PC-3 (cell line): ENCODE data around the gene DLGAP4. TPM values are rescaled to one million over a fixed set of nuclear protein-coding genes. Genes with fewer than 3 reads are reported as not detected.

ENCODE experiments used
- ATAC-seq: fragments of 200-7000 bp; cut with Tn5 transposase; 2 replicates; pipeline ENCODE4 v1.9.1; 2020; ENCODE audit warnings: mild to moderate bottlenecking, moderate library complexity
- BruUV-seq: library from RNA; stranded (reverse); fragments of 400-500 nt; replicated peaks from 2 replicates; lab custom pipeline; 2021; lab: Mats Ljungman, UMichigan
- CTCF ChIA-PET: fragments of 300-600 bp; sonication (Branson Sonifier 250); formaldehyde crosslinking; loops from one replicate; lab custom pipeline; 2022; ENCODE audit warnings: antibody characterized with exemption; lab: Charles Lee
- POLR2A ChIA-PET: fragments of 300-600 bp; sonication (Branson Sonifier 250); formaldehyde crosslinking; loops from one replicate; lab custom pipeline; 2022; ENCODE audit warnings: antibody characterized with exemption; ENCODE audit not compliant: unreplicated experiment; lab: Charles Lee
- DNase-seq: peaks from one replicate; pipeline ENCODE4 v3.0.0-alpha.2; 2015
- H2AFZ ChIP-seq: fragments of 300-600 bp; sonication (generic); 2 replicates; pipeline ENCODE4 v1.6.0; 2016; ENCODE audit warnings: antibody characterized with exemption, low read length
- H3F3A ChIP-seq: fragments of 300-600 bp; sonication (generic); one replicate; pipeline ENCODE4 v1.6.0; 2017; ENCODE audit warnings: antibody characterized with exemption, low read length, control low read depth, mild to moderate bottlenecking; ENCODE audit not compliant: unreplicated experiment
- H3K27ac ChIP-seq: fragments of 300-600 bp; sonication (generic); 2 replicates; pipeline ENCODE4 v1.5.1; 2016; ENCODE audit warnings: mild to moderate bottlenecking, low read length
- H3K27me3 ChIP-seq: fragments of 300-600 bp; sonication (generic); 2 replicates; pipeline ENCODE4 v1.6.1; 2016; ENCODE audit warnings: low read length, mixed read lengths
- H3K36me3 ChIP-seq: fragments of 300-600 bp; sonication (generic); 2 replicates; pipeline ENCODE4 v1.6.1; 2016; ENCODE audit warnings: low read depth, mixed run types, low read length, mixed read lengths
- H3K4me1 ChIP-seq: fragments of 300-600 bp; sonication (generic); 2 replicates; pipeline ENCODE4 v1.5.1; 2016; ENCODE audit warnings: low read length; ENCODE audit not compliant: insufficient read depth
- H3K4me2 ChIP-seq: fragments of 300-600 bp; sonication (generic); 2 replicates; pipeline ENCODE4 v1.6.0; 2016; ENCODE audit warnings: low read length
- H3K4me3 ChIP-seq: fragments of 300-600 bp; sonication (generic); 2 replicates; pipeline ENCODE4 v1.5.1; 2016; ENCODE audit warnings: mild to moderate bottlenecking, low read length, mixed read lengths
- H3K79me2 ChIP-seq: fragments of 300-600 bp; sonication (generic); 2 replicates; pipeline ENCODE4 v1.6.1; 2017; ENCODE audit warnings: low read length, mixed read lengths
- H3K9ac ChIP-seq: fragments of 300-600 bp; sonication (generic); 2 replicates; pipeline ENCODE4 v1.6.0; 2016; ENCODE audit warnings: mild to moderate bottlenecking, low read length
- H3K9me2 ChIP-seq: fragments of 300-600 bp; sonication (generic); replicated peaks from 2 replicates; pipeline ENCODE4 v1.6.1; 2016; ENCODE audit warnings: mixed run types, low read length, mixed read lengths
- H3K9me3 ChIP-seq: fragments of 300-600 bp; sonication (generic); 2 replicates; pipeline ENCODE4 v1.6.1; 2016; ENCODE audit warnings: low read length, mixed read lengths
- H4K20me1 ChIP-seq: fragments of 300-600 bp; sonication (generic); 2 replicates; pipeline ENCODE4 v1.6.1; 2016; ENCODE audit warnings: low read length, mixed read lengths
- EZH2 ChIP-seq: fragments of 300-600 bp; sonication (generic); IDR thresholded peaks from one replicate; pipeline ENCODE4 v1.6.1; 2017; ENCODE audit warnings: antibody characterized with exemption, mild to moderate bottlenecking, low read length; ENCODE audit not compliant: unreplicated experiment
- EZH2phosphoT487 ChIP-seq: fragments of 300-600 bp; sonication (generic); IDR thresholded peaks from 2 replicates; pipeline ENCODE4 v1.6.1; 2018; ENCODE audit warnings: mild to moderate bottlenecking, antibody characterized with exemption, low read length, borderline replicate concordance
- intact Hi-C: fragments of 100-400 bp; cut with micrococcal nuclease; formaldehyde crosslinking; loops from 2 replicates; pipeline ENCODE4 v1.9.0; 2023
- total RNA-seq: library from RNA; depleted of rRNA; stranded (reverse); fragments of >200 nt; gene quantifications from 2 replicates; pipeline ENCODE4 v1.2.3, GENCODE V29; 2014
- TF ChIP-seq, protein P1 (sequence below): fragments of 300-600 bp; sonication (generic); conservative IDR thresholded peaks from 2 replicates; pipeline ENCODE4 v1.5.1; 2017; ENCODE audit warnings: antibody characterized with exemption, low read depth, mild to moderate bottlenecking, low read length

The DLGAP4 gene
- total RNA-seq, 1 experiment from 2014 or later, result 21.0 TPM

DNA sequence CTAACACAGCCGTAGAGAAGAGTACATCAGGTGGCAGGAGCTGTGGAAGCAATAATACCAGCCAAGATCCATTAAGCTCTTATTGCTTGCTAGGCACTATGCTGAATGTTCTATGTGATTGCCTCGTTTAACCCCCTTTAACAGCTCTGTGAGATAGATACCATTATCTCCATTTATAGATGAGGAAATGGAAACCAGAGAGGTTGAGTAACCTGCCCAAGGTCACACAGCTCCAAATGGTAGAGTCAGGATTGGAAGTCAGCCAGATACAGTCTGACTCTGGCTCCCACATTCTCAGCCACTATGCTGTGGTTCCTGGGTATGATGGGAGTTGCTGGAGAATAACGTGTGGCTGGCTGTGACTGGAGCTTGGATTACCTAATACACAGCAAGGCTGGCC is 92.4 kb downstream of the DLGAP4 start:
- intact Hi-C loops, result no loop called here
- no peaks in the 10 kb centered on the region for H3K4me1 ChIP-seq
- H3K4me3 ChIP-seq, result no peak overlapping the region
- no peak overlapping the region for H3K27ac ChIP-seq
- no peaks in the 10 kb centered on the region for H3F3A ChIP-seq
- TF ChIP-seq EZH2, result no peak
- no peak for TF ChIP-seq EZH2phosphoT487
- TF ChIP-seq, protein P1, sequence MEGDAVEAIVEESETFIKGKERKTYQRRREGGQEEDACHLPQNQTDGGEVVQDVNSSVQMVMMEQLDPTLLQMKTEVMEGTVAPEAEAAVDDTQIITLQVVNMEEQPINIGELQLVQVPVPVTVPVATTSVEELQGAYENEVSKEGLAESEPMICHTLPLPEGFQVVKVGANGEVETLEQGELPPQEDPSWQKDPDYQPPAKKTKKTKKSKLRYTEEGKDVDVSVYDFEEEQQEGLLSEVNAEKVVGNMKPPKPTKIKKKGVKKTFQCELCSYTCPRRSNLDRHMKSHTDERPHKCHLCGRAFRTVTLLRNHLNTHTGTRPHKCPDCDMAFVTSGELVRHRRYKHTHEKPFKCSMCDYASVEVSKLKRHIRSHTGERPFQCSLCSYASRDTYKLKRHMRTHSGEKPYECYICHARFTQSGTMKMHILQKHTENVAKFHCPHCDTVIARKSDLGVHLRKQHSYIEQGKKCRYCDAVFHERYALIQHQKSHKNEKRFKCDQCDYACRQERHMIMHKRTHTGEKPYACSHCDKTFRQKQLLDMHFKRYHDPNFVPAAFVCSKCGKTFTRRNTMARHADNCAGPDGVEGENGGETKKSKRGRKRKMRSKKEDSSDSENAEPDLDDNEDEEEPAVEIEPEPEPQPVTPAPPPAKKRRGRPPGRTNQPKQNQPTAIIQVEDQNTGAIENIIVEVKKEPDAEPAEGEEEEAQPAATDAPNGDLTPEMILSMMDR, result no peak
- no peaks in the 10 kb centered on the region for H4K20me1 ChIP-seq
- DNase-seq (no peak), ATAC-seq (no peak)
- H3K9me3 ChIP-seq, result no peaks in the 10 kb centered on the region
- H3K36me3 ChIP-seq, result no peaks in the 10 kb centered on the region
- no peaks in the 10 kb centered on the region for H3K9me2 ChIP-seq
- no peak overlapping the region for H3K9ac ChIP-seq
- no peak overlapping the region for H3K4me2 ChIP-seq
- H3K79me2 ChIP-seq, result no peaks in the 10 kb centered on the region
- CTCF ChIA-PET, result interaction anchor here (1.0 kb wide), 1 partner anchor 184 kb away, joined by 4 read pairs; no protein-coding TSS in a partner anchor
- POLR2A ChIA-PET, result no interaction called here
- no peak overlapping the region for H2AFZ ChIP-seq
- no TSS peak for BruUV-seq
- peaks cover 29% of the 10 kb centered on the region for H3K27me3 ChIP-seq

DNA sequence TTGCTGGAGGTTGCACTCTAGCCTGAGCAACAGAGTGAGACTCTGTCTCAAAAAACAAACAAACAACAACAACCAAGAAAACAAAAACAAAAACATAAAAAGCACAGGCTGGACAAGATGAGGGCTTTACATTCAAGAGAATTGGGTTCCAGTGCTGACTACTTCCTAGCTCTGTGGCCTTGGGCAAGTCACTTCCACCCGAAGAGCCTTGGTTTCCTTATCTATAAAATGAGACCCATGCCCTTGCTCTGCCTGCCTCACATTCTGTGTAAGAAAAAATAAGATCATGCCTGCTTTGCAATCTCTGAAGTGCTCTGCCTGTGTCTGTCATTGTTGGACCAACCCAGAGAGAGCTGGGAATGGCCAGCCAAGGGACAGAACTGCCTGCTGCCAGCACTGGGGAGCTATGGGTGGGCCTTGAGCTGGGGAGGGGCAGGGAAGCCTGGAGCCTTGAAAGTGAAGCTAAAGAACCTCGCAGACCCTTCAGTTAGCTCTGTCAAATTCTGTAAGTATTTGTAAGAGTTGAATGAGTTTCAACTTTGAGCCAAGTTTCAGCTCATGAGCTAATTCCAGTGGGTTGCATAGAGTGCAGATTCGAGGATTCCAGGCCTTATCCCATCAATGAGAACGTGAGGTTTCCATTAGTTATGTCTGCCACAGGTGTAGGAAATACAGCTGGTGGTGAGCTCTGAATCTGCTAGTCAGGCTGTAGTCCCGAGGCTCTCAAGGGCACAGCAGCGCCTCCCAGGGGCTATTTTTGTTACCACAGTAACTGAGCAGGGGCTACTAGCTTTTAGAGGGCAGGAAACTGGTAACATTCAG is 93.2 kb downstream of the DLGAP4 start:
- ChIA-PET CTCF (interaction anchor here (0.6 to 1.1 kb wide), 4 partner anchors 82 to 197 kb away, joined by 3 to 5 read pairs (median 4); no protein-coding TSS in a partner anchor), POLR2A (no interaction called here)
- TF ChIP-seq EZH2phosphoT487, result no peak
- TF ChIP-seq, protein P1, result peak; percentile 77
- no peak overlapping the region for H3K27ac ChIP-seq
- H3K4me1 ChIP-seq, result no peaks in the 10 kb centered on the region
- no peak overlapping the region for H3K4me3 ChIP-seq
- H4K20me1 ChIP-seq, result no peaks in the 10 kb centered on the region
- H3K36me3 ChIP-seq, result no peaks in the 10 kb centered on the region
- H3K9me2 ChIP-seq, result no peaks in the 10 kb centered on the region
- no peaks in the 10 kb centered on the region for H3F3A ChIP-seq
- no peak overlapping the region for H3K9ac ChIP-seq
- H3K79me2 ChIP-seq, result no peaks in the 10 kb centered on the region
- H3K9me3 ChIP-seq, result no peaks in the 10 kb centered on the region
- no peak overlapping the region for H3K4me2 ChIP-seq
- no TSS peak for BruUV-seq
- H3K27me3 ChIP-seq, result peaks cover 32% of the 10 kb centered on the region
- intact Hi-C loops, result no loop called here
- DNase-seq (peak; percentile 78), ATAC-seq (peak; percentile 71)
- H2AFZ ChIP-seq, result no peak overlapping the region
